H1 (cell line): ENCODE data around the gene ASF1A.

Experiments
- BRCA1 ChIP-seq: IDR thresholded peaks from 2 replicates; pipeline ENCODE4 v1.6.1; 2012; ENCODE audit warnings: low read depth, low read length, improper control_type of control experiment
- EP300 ChIP-seq, 2 experiments: IDR thresholded peaks; 1 replicate in 1 of 2; 2 replicates in 1 of 2; pipeline ENCODE4 v1.6.1; 2011 to 2012; ENCODE audit warnings: low read depth in 2 of 2, low read length in 2 of 2, mild to moderate bottlenecking in 2 of 2, borderline replicate concordance in 1 of 2, inconsistent platforms in 1 of 2, moderate library complexity in 1 of 2
- EZH2 ChIP-seq: fragments of 200-600 bp; sonication (generic); IDR thresholded peaks from 2 replicates; pipeline ENCODE4 v1.7.1; 2012; ENCODE audit warnings: low read depth, mild to moderate bottlenecking, moderate library complexity, low read length, inconsistent platforms; ENCODE audit not compliant: severe bottlenecking
- TF ChIP-seq, protein P1 (sequence below), 3 experiments: IDR thresholded peaks; 1 replicate in 2 of 3; 2 replicates in 1 of 3; pipeline versions ENCODE4 v1.5.1 to v1.6.1; 2011; ENCODE audit warnings: low read length in 3 of 3, mild to moderate bottlenecking in 3 of 3, inconsistent platforms in 2 of 3, low read depth in 1 of 3, moderate library complexity in 1 of 3; ENCODE audit not compliant: insufficient read depth in 1 of 3; ENCODE audit errors: control extremely low read depth in 1 of 3
- TF ChIP-seq, protein P2 (sequence below): IDR thresholded peaks from 2 replicates; pipeline ENCODE4 v1.6.1; 2011; ENCODE audit warnings: low read length, improper control_type of control experiment

DNA sequence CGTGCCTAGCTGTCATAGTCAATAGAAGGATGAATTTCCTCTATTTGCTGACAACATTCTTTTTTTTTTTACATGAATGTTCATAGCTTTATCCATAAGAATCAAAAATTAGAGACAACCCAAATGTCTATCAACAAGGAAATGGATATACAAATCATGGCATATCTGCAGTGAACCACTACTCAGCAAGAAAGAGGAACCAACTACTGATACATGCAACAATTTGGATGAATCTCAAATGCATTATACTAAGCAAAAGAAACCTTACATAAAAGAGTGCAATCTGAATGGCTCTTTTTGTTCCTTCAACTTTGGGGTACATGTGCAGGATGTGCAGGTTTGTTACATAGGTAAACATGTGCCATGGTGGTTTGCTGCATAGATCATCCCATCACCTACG lies 58.7 kb downstream of the ASF1A start:
- TF ChIP-seq, protein P1, sequence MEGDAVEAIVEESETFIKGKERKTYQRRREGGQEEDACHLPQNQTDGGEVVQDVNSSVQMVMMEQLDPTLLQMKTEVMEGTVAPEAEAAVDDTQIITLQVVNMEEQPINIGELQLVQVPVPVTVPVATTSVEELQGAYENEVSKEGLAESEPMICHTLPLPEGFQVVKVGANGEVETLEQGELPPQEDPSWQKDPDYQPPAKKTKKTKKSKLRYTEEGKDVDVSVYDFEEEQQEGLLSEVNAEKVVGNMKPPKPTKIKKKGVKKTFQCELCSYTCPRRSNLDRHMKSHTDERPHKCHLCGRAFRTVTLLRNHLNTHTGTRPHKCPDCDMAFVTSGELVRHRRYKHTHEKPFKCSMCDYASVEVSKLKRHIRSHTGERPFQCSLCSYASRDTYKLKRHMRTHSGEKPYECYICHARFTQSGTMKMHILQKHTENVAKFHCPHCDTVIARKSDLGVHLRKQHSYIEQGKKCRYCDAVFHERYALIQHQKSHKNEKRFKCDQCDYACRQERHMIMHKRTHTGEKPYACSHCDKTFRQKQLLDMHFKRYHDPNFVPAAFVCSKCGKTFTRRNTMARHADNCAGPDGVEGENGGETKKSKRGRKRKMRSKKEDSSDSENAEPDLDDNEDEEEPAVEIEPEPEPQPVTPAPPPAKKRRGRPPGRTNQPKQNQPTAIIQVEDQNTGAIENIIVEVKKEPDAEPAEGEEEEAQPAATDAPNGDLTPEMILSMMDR (IDR thresholded peaks at IDR 0.05; ENCODE audit: control extremely low read depth in 1 of 3, insufficient read depth in 1 of 3, low read depth in 1 of 3, low read length in 3 of 3) = no peak
- no peak for TF ChIP-seq BRCA1
- TF ChIP-seq EZH2 = no peak
- no peak for TF ChIP-seq EP300 (IDR thresholded peaks at IDR 0.05; ENCODE audit: borderline replicate concordance in 1 of 2, low read depth in 2 of 2, low read length in 2 of 2)
- TF ChIP-seq, protein P2, sequence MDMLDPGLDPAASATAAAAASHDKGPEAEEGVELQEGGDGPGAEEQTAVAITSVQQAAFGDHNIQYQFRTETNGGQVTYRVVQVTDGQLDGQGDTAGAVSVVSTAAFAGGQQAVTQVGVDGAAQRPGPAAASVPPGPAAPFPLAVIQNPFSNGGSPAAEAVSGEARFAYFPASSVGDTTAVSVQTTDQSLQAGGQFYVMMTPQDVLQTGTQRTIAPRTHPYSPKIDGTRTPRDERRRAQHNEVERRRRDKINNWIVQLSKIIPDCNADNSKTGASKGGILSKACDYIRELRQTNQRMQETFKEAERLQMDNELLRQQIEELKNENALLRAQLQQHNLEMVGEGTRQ = no peak
